ENCODE measurements around the gene GGA1.
"Not testable (repeated sequence)": the region's sequence is repeated elsewhere in the genome, so short reads cannot be mapped to it uniquely, and the experiment has no call there.

The GGA1 gene

DNA sequence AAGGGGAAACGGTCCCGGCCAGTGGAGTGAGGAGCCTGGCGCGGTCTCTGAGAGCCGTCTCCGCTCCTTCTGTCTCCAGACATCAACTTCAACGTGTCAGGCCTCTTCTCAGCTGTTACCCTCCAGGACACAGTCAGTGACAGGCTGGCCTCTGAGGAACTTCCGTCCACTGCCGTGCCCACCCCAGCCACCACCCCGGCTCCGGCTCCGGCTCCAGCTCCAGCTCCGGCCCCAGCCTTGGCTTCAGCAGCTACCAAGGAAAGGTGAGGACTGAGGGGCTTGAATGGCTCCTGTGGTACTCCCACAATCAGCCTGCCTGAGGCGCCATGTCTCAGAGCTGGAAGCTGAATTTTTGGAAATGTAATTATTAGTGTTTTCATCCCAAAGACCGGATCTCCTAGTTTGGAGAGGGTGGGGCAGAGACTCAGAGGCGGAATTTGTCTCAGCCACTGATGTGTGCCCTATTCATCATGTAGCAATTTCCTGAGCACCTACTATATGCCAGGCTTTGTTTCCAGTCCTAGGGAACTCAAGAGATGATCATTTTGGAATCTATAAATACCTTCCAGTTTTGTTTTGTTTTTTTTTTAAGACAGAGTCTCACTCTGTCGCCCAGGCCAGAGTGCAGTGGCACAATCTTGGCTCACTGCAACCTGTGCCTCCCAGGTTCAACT lies 42.0 kb downstream of the GGA1 start:
- DNase-seq (ENCODE audit: low read depth): no peak

- DNase-seq (ENCODE audit: low read depth): no peak
Observed at GRCh38 chr22:37654563-37655251, 46.1 kb downstream of the GGA1 start.

DNA sequence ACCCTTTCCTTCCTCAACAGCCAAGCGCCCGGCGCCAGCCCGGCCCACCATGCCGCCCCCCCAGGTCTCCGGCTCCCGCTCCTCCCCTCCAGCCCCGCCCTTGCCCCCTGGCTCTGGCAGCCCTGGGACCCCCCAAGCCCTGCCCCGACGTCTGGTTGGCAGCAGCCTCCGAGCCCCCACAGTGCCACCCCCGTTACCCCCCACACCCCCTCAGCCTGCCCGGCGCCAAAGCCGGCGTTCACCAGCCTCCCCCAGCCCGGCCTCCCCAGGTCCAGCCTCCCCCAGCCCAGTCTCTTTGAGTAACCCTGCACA lies 46.6 kb downstream of the GGA1 start:
- no peak for DNase-seq (ENCODE audit: low read depth)

- not testable (repeated sequence) for DNase-seq (ENCODE audit: low read depth)
Observed at GRCh38 chr22:37656583-37656982, 47.9 kb downstream of the GGA1 start.

DNA sequence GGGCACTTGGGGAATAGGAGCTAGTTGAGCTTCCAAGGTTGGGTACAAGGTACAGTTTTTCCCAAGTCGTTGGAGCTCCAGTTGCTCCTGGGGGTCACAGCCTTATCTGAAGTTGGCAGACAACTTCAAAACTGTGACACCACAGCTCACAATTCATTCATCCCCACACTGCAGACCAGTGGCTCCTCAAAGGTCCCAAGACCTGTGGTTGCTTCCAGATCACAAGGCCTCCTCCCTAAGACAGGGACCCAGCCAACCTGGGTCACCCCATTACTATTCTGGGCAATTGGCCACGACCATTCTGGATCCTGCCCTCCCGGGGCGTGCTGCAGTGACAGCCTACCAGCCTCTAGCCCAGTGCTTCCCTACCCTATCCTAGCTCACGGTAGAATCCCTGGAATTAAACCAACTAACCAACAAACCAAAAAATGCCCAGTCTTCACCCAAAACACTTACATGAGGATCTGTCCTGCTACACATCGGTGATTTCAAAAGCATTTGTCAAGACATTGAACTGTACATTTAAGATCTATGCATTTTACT lies 49.0 kb downstream of the GGA1 start:
- no peak for DNase-seq (ENCODE audit: low read depth)

DNA sequence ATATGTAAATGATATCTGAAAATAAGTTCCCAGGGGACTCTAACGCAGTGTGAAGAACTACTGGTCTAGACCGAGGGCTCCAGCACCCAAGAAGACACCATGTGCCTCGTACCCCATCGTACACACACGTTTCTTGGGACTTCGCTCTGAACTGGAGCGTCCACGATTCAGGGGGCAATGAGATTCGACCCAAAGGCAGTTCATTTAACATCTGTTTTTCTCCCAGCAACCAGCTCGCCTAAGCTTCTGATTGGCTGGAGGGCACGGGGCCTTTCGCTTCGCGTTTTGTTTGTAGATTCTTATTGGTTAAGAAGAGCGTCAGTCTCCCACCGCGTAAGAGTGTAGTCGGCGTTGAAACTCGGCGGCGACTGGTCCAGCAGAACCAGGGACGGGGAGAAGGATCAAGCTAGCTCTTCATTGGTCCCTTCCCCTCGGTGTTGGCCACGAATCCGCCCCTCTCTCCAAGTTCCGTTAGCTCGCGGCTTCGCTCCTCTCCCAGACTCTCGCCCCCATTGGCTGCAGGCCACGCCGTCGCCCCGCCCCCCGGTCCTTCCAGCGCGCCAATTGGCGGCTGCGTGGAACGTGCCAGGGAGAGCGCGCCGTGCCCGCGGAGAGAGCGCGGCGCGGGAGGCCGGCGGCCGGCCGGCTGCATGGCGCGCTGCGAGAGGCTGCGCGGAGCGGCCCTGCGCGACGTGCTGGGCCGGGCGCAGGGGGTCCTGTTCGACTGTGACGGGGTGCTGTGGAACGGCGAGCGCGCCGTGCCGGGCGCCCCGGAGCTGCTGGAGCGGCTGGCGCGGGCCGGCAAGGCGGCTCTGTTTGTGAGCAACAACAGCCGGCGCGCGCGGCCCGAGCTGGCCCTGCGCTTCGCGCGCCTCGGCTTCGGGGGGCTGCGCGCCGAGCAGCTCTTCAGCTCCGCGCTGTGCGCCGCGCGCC lies 49.8 kb downstream of the GGA1 start, which contains the start of gene PDXP:
PDXP (plus strand) TSS at position 591 of the 933 bp plus-strand sequence; CDS start at position 651, 60 bp downstream.
- DNase-seq (ENCODE audit: low read depth): peak; percentile 97

DNA sequence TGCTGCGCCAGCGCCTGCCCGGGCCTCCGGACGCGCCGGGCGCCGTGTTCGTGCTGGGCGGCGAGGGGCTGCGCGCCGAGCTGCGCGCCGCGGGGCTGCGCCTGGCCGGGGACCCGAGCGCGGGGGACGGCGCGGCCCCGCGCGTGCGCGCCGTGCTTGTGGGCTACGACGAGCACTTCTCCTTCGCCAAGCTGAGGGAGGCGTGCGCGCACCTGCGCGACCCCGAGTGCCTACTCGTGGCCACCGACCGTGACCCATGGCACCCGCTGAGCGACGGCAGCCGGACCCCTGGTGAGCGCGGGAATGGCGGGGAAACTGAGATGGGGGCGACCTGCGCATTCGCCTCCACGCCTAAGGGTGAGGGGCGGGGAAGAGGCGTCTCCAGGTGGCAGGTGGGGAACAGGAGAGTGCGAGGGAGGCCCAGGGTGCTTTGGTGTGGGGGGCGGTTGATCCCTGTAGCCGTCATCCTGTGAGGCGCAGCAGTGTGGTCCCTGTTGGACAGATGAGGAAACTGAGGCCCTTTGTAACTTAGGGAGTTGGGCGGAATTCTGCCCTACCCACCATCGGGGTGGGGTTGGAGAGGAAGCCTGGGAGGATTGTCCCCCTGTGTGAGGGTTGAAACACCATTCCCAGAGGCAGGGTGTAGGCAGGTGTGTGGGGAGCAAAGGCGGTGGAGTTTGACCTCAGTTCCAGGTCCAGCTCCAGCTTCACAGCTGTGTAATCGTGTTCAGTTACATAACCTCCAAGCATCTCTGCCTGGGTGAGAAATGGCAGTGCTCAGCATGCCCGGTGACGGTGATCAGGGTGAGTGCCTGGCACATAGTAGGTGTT lies 50.6 kb downstream of the GGA1 start:
- no peak for DNase-seq (ENCODE audit: low read depth)

- DNase-seq (ENCODE audit: low read depth): no peak
Observed at GRCh38 chr22:37659897-37660708, 51.5 kb downstream of the GGA1 start.

GRCh38 chr22:37660709-37661045 lies 52.0 kb downstream of the GGA1 start:
- DNase-seq (ENCODE audit: low read depth): no peak

GRCh38 chr22:37661160-37661924 lies 52.7 kb downstream of the GGA1 start:
- DNase-seq (ENCODE audit: low read depth): no peak

DNA sequence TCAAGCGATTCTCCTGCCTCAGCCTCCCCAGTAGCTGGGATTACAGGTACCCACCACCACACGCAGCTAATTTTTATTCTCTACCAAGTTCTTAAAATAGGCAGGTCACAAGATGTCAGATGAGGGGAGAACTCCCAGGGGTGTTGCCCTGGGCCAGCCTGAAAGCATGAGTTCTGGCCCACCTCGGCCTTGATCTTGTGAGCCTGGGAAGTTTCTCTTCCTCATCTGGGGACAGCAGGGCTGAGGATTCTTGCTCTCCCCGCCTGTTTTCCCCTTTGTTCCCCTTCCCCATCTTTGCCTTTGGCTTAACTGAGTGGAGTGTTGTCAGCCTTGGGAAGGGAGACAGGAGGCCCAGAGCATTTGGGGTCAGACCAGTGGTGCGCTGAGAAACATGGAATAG lies 53.4 kb downstream of the GGA1 start:
- no peak for DNase-seq (ENCODE audit: low read depth)

GRCh38 chr22:37663521-37664140 lies 55.0 kb downstream of the GGA1 start:
- no peak for DNase-seq (ENCODE audit: low read depth)

DNA sequence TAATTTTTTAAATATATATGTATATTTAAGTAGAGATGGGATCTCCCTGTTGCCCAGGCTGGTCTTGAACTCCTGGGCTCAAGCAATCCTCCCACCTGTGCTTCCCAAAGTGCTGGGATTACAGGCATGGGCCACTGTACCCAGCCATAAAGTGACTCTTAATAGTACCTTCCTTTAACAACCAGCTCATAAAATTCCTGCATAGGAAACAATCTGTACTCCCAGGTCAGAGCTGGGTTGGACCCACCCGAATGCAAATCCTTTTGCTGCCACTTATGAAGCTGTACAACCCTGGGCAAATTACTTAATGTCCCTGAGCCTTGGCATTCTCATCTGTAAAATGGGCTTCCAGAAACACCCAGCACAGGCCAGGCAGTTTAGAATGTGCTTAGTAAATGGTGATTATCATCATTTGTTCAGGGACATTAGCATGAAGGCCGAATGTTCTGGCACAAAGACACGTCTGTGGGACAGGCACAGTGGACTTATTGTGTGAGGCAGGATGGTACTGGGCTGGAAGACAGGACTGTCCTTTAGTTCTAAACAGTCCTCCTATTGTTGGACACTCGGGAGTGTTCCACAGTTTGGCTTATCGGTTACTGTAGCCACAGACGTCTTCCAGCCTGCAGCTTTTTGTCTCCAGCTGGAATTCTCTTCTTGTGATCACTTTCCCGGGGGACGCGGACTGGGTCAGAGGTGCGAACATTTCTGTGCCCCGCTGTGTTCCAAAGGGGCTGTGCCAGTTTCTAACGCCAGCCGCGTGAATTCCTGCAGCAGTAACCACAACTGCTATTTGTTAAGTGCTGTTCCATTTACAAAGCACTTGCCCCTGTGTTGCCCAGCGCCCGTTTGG lies 55.8 kb downstream of the GGA1 start:
- DNase-seq (ENCODE audit: low read depth): no peak

GRCh38 chr22:37665487-37665886 lies 56.9 kb downstream of the GGA1 start:
- no peak for DNase-seq (ENCODE audit: low read depth)

- no peak for DNase-seq (ENCODE audit: low read depth)
Observed at GRCh38 chr22:37669586-37669985, 61.0 kb downstream of the GGA1 start.

DNA sequence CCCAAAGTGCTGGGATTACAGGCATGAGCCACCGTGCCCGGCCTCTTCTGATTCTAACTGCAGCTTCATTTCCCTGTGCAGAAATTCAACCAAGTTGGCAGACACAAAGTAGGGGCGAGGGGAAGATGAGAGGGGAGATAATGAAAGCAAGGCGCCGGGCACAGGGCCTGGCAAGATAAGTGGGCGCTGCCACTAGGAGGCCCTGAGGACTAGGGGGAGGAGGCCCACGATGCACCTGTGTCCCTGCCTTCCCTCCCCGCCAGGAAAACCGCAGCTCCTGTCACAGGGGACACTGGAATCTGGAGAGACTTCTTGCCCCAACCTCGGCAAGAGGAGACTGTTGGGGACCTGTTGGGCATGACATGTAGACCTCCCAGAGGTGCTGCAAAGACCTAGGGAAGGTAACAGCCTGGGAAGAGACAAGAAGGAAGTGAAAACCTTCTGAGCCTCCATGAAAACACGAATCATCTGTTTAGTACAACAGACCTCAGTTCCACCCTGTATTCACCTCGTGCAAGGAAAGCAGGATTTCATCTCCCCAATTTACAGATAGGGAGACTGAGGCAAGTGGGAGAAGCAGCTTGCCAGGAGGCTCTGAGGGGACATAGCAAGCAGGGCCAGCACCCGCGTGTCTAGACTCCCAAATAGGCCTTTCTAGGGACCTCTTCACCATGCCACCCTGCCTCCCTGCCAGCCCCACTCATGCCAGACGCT lies 63.7 kb downstream of the GGA1 start:
- DNase-seq (ENCODE audit: low read depth): no peak

DNA sequence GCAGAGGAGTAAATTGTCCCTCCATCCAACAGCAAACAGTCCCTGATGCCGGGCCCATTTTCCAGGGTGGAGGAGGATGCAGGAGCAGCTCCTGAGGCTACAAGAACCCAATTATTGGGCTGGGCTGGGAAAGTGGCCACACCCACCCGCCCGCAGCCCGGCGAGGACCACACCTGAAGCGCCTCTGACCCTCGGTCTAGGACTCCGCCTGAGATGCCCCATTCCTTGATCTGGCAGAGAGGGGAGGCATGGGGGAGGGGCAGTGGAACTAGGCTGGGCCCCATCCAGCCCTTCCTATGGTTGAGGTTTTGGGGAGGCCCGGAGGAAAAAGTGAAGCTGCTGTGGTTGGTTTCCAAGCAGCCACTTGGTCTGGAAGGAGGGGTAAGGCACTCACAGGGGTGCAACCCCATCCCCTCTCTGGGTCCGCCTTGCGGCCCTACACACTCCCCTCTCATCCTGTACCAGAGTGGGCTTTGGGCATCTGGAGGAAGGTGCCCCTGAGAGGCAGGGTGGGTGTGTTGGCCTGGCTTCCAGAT lies 64.4 kb downstream of the GGA1 start:
- DNase-seq (ENCODE audit: low read depth): no peak

- DNase-seq (ENCODE audit: low read depth): no peak
Observed at GRCh38 chr22:37674248-37674647, 65.6 kb downstream of the GGA1 start.

All from stimulated activated CD8-positive, alpha-beta memory T cell treated with anti-CD3 and anti-CD28 coated beads, Interleukin-12 subunit alpha, Interleukin-12 subunit beta, amount 100 ng/mL, for 1 hour (primary cell).